Ramos (cell line): ENCODE measurements around the gene DTYMK.
"Not testable (repeated sequence)": the region's sequence is repeated elsewhere in the genome, so short reads cannot be mapped to it uniquely, and the experiment has no call there.

Experiments used
- in situ Hi-C: fragments of 300-500 bp; cut with MboI; formaldehyde crosslinking; loops from one replicate; pipeline ENCODE4 v1.14.3; 2022; ENCODE audit warnings: low sequenced_read_pairs; ENCODE audit not compliant: unreplicated experiment

DTYMK gene

GRCh38 chr2:241686650-241687425, at the start of gene DTYMK:
Gene DTYMK, minus strand, starts transcription at chr2:241686815. Its CDS starts 32 bp downstream, at chr2:241686783.
- in situ Hi-C loops = no loop called here

GRCh38 chr2:241736111-241736510, 49.5 kb upstream of the DTYMK start:
- in situ Hi-C loops = no loop called here

- in situ Hi-C loops = no loop called here
Observed at GRCh38 chr2:241734467-241735208, 48.0 kb upstream of the DTYMK start, which contains the start of gene D2HGDH. Gene D2HGDH, plus strand, starts transcription at chr2:241734630. Its CDS starts 595 bp downstream, at chr2:241735225.

GRCh38 chr2:241734208-241734466, 47.5 kb upstream of the DTYMK start:
- in situ Hi-C loops = no loop called here

- in situ Hi-C loops = no loop called here
Observed at GRCh38 chr2:241733391-241734207, 47.0 kb upstream of the DTYMK start.

- in situ Hi-C loops = not testable (repeated sequence)
Observed at GRCh38 chr2:241732513-241733186, 46.0 kb upstream of the DTYMK start.

GRCh38 chr2:241730671-241731293, 44.2 kb upstream of the DTYMK start:
- in situ Hi-C loops = no loop called here

- in situ Hi-C loops = no loop called here
Observed at GRCh38 chr2:241729868-241730267, 43.3 kb upstream of the DTYMK start.

GRCh38 chr2:241728627-241729026, 42.0 kb upstream of the DTYMK start:
- in situ Hi-C loops = no loop called here

- in situ Hi-C loops = no loop called here
Observed at GRCh38 chr2:241728000-241728399, 41.4 kb upstream of the DTYMK start.

GRCh38 chr2:241726459-241726858, 39.8 kb upstream of the DTYMK start:
- in situ Hi-C loops = no loop called here

GRCh38 chr2:241724975-241725870, 38.6 kb upstream of the DTYMK start:
- in situ Hi-C loops = no loop called here

- in situ Hi-C loops = no loop called here
Observed at GRCh38 chr2:241724259-241724974, 37.8 kb upstream of the DTYMK start.

GRCh38 chr2:241722896-241723454, 36.4 kb upstream of the DTYMK start:
- in situ Hi-C loops = no loop called here

- in situ Hi-C loops = no loop called here
Observed at GRCh38 chr2:241721852-241722251, 35.2 kb upstream of the DTYMK start.

- in situ Hi-C loops = no loop called here
Observed at GRCh38 chr2:241720560-241720959, 33.9 kb upstream of the DTYMK start.

- in situ Hi-C loops = no loop called here
Observed at GRCh38 chr2:241720099-241720498, 33.5 kb upstream of the DTYMK start.

- in situ Hi-C loops = no loop called here
Observed at GRCh38 chr2:241719093-241719492, 32.5 kb upstream of the DTYMK start.
